Stimulated activated CD8-positive, alpha-beta memory T cell treated with anti-CD3 and anti-CD28 coated beads, Interleukin-7, amount 100 ng/mL, for 48 hours (primary cell): ENCODE measurements around the gene GPR132.
"Not testable (repeated sequence)": the region's sequence is repeated elsewhere in the genome, so short reads cannot be mapped to it uniquely, and the experiment has no call there.

Source experiments
- DNase-seq, 2 donors: peaks; one replicate each; pipeline ENCODE4 v3.0.0-alpha.2; 2020; ENCODE audit warnings: low read depth in 1 of 2; ENCODE audit errors: extremely low read depth in 1 of 2

Gene GPR132

DNA sequence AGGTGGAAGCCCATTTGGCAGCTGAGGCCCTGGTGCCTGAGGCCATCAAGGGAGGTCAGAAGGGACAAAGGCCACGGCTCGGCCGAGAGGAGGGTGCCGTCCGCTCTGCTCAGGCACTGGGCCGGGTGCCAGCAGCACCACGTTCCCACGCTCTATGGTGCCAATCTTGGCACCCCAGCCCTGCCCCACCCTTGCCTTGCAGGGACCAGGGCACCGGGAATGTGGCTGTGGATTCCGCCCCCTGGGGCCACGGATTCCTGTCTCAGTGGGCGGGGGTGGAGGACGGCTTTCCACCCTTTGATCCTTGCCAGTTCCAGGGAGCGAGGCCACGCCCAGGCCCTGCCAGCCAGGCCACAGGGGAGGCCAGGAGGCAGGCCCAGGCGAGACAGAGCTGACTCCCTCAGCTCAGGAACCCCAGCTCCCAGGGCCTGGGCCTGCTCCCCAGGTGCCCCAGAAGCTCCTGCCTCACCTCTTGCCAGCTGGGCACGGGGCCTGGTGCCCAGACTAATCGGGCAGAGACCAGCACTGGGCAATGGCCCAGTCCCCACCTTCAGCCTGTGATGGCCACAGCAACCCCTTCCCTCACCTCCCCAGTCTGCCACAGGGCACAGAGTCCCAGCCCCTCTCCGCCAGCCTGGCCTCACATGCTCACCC, 26.4 kb upstream of the GPR132 start:
- no peak for DNase-seq

DNA sequence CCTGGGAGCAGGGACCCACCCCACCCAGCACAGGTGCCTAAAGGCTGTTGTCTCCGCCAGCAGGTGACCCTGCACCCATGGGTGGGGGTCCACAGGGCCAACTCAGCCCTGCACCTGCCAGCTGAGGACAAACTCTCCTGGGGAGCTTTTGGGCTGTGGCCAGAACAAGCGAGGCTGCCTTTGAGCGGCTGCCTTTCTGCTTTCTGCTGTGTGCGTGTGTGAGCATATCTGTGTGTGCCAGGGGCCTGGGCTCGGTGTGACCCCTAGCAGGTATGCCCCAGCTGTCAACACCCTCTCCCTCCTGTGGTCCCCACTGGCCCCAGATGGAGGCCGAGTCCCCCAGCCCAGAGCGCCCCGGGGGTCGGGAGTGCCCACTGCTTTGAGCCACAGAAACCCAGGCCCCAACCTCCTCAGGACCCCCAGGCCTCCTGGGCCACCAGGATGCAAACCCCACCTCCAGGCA, 25.9 kb upstream of the GPR132 start:
- no peak for DNase-seq

GRCh38 chr14:105090493-105091053, 25.3 kb upstream of the GPR132 start:
- DNase-seq, result peak; percentile 69 to 77

GRCh38 chr14:105089746-105090492, 24.7 kb upstream of the GPR132 start:
- no peak for DNase-seq

GRCh38 chr14:105088812-105089745, 23.8 kb upstream of the GPR132 start:
- DNase-seq, result no peak

DNA sequence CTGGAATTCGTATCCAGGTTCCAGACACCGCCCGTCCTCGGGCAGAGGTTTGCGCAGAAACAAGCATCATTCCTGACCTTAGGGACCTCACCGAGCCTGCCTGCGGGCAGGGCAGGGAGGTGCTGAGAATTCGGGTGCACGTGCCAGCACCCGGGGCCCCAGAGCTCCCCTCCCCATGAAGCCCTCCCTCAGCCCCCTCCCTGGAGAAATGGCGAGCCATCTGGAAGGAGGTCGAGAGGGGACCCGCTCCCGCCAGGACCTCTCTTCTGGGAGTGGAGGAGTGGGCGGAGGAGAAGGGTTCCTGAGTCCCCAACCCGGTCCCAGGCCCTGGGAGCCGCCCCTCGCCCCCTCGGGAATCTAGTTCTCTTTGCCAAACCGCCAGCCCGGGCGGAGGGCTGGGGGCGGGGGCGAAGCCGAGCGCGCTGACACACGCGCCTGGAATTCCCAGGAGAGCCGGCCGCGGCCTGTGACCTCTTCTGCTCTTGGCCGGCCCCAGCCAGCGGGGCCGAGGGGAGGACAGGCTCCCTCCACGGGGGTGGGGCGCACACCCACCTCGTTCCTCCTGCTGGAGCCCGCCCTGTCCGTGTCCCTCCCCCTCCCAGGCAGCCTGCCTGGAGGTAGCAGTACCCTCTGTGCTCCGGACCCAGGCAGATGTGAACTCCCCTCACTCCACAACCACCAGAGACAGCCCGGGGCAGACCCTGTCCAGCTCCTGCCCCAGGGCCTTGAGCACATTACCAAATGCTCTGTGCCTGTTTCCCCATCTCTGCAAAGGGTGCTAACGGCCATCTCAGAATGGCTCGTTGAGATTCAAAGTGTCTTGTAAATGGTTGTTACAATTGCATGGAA, 23.0 kb upstream of the GPR132 start:
- DNase-seq, result no peak

GRCh38 chr14:105087308-105087962, 22.2 kb upstream of the GPR132 start:
- no peak for DNase-seq

- DNase-seq, result peak; percentile 85 to 86
Measured at GRCh38 chr14:105086833-105087307, 21.6 kb upstream of the GPR132 start.

GRCh38 chr14:105085766-105086165, 20.5 kb upstream of the GPR132 start:
- no peak for DNase-seq

GRCh38 chr14:105084741-105085571, 19.7 kb upstream of the GPR132 start:
- DNase-seq, result no peak

DNA sequence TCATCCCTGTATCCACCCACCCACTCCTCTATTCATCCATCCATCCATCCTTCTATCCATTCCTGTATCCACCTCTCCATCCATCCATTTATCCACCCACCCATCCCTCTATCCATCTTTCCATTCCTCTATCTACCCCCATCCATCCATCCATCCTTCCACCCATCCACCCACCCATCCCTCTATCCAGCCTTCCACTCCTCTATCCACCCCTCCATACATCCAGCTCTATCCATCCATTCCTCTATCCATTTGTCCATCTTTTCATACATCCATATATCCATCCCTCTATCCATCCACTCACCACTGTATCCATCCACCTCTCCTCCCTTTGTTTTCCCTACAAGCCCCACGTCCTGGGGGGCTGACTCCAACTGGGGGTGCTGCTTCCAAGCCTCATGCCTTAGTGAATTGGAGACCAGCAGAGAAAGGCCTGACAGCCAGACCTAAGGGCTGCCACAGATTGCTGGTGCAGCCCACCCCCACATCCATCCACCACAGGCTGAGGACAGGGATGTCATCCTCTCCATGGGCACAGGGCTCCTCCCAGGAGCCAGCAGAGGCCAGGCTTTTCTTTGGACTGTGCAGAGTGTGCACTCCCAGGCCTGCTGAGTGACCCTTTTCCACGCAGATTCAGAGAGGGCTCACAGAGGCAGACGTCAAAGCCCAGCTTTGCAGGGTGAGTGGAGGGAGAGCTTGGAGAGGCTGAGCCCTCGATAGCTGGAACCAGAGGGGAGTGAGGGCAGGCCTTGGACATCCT, 18.9 kb upstream of the GPR132 start:
- DNase-seq, result no peak

GRCh38 chr14:105082703-105083102, 17.5 kb upstream of the GPR132 start:
- DNase-seq, result no peak

GRCh38 chr14:105081473-105081872, 16.2 kb upstream of the GPR132 start:
- not testable (repeated sequence) for DNase-seq

DNA sequence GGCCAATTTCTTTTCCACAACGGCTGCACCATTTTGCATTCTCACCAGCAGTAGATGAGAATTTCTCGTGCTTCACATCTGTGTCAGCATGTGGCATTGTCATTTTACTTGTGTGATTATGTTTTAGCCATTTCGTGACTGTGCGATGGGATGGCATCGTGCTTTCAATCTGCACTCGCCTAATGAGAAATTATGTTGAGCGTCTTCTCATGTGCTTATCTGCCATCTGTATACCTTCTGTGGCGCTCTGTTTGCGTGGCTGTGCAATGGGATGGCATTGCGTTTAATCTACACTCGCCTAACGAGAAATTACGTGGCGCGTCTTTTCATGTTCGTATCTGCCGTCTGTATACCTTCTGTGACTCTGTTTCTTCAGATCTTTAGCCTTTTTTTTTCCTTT, 14.9 kb upstream of the GPR132 start:
- no peak for DNase-seq

- no peak for DNase-seq
Measured at GRCh38 chr14:105078294-105078693, 13.1 kb upstream of the GPR132 start.

GRCh38 chr14:105077649-105077995, 12.4 kb upstream of the GPR132 start:
- no peak for DNase-seq

- DNase-seq, result no peak
Measured at GRCh38 chr14:105076805-105077648, 11.8 kb upstream of the GPR132 start.
